Measurements from ENCODE around the gene ACTRT3. TPM values are rescaled to one million over a fixed set of nuclear protein-coding genes. Genes with fewer than 3 reads are reported as not detected.
A peak's percentile ranks its signal among the peaks of the same experiment; 100 is the strongest.

ACTRT3 gene
- total RNA-seq, 4 donors from 2014 or later: 0.58 to 7.4 (median 3.7) TPM

- no peaks in the 10 kb centered on the region for H3K27me3 ChIP-seq
- no peaks in the 10 kb centered on the region for H3K4me1 ChIP-seq
- intact Hi-C loops (cut with DNase I; ENCODE audit: low total_unique reads): no loop called here
- peak overlapping the region; percentile 57 to 83 for H3K4me3 ChIP-seq
- peak overlapping the region; percentile 93 to 94 for H3K27ac ChIP-seq
- TF ChIP-seq POLR2A (IDR thresholded peaks at IDR 0.05) (peak in 1 of 2 donors; percentile 21), CTCF (IDR thresholded peaks at IDR 0.05) (no peak)
- DNase-seq: peak; percentile 71 to 73
- no peaks in the 10 kb centered on the region for H3K36me3 ChIP-seq
- no peaks in the 10 kb centered on the region for H3K9me3 ChIP-seq
Measured at GRCh38 chr3:169764312-169764881, 5.0 kb downstream of the ACTRT3 start.

GRCh38 chr3:169760479-169760878 is 8.9 kb downstream of the ACTRT3 start:
- TF ChIP-seq POLR2A (IDR thresholded peaks at IDR 0.05) (no peak), CTCF (IDR thresholded peaks at IDR 0.05) (no peak)
- Histone ChIP-seq H3K27me3 (no peaks in the 10 kb centered on the region), H3K9me3 (peaks cover 0 to 2% of the 10 kb centered on the region in 2 donors), H3K27ac (no peak overlapping the region), H3K4me1 (no peaks in the 10 kb centered on the region), H3K4me3 (no peak overlapping the region), H3K36me3 (no peaks in the 10 kb centered on the region)
- DNase-seq: no peak
- intact Hi-C loops (cut with DNase I; ENCODE audit: low total_unique reads): no loop called here

- Histone ChIP-seq H3K4me1 (no peaks in the 10 kb centered on the region), H3K9me3 (peaks cover 0 to 2% of the 10 kb centered on the region in 2 donors), H3K27me3 (no peaks in the 10 kb centered on the region), H3K4me3 (no peak overlapping the region), H3K27ac (no peak overlapping the region), H3K36me3 (no peaks in the 10 kb centered on the region)
- no peak for TF ChIP-seq CTCF (IDR thresholded peaks at IDR 0.05)
- no peak for TF ChIP-seq POLR2A (IDR thresholded peaks at IDR 0.05)
- no peak for DNase-seq
- intact Hi-C loops (cut with DNase I; ENCODE audit: low total_unique reads): no loop called here
Measured at GRCh38 chr3:169759256-169759655, 10.1 kb downstream of the ACTRT3 start.

- Histone ChIP-seq H3K36me3 (no peaks in the 10 kb centered on the region), H3K9me3 (peaks cover 0 to 2% of the 10 kb centered on the region in 2 donors), H3K27ac (no peak overlapping the region), H3K4me3 (no peak overlapping the region), H3K27me3 (no peaks in the 10 kb centered on the region), H3K4me1 (no peaks in the 10 kb centered on the region)
- no peak for DNase-seq
- TF ChIP-seq POLR2A (IDR thresholded peaks at IDR 0.05) (no peak), CTCF (IDR thresholded peaks at IDR 0.05) (no peak)
- intact Hi-C loops (cut with DNase I; ENCODE audit: low total_unique reads): no loop called here
Measured at GRCh38 chr3:169758359-169758994, 10.9 kb downstream of the ACTRT3 start.

- TF ChIP-seq CTCF (IDR thresholded peaks at IDR 0.05): no peak
- no peak for TF ChIP-seq POLR2A (IDR thresholded peaks at IDR 0.05)
Measured at GRCh38 chr3:169755488-169755887, 13.9 kb downstream of the ACTRT3 start.

More at GRCh38 chr3:169755488-169755887, 13.9 kb downstream of the ACTRT3 start:
- Histone ChIP-seq H3K36me3 (no peaks in the 10 kb centered on the region), H3K27ac (no peak overlapping the region), H3K4me3 (no peak overlapping the region), H3K27me3 (no peaks in the 10 kb centered on the region), H3K9me3 (peaks cover 0 to 2% of the 10 kb centered on the region in 2 donors), H3K4me1 (no peaks in the 10 kb centered on the region)
- intact Hi-C loops (cut with DNase I; ENCODE audit: low total_unique reads): no loop called here
- DNase-seq: no peak
